GF-D8 (cell line): ENCODE data around the gene SLC4A8.
A peak's percentile ranks its signal among the peaks of the same experiment; 100 is the strongest.

Experiments
- DNase-seq: peaks from one replicate; lab custom pipeline; 2025; lab: John Stamatoyannopoulos, UW

The SLC4A8 gene

DNA sequence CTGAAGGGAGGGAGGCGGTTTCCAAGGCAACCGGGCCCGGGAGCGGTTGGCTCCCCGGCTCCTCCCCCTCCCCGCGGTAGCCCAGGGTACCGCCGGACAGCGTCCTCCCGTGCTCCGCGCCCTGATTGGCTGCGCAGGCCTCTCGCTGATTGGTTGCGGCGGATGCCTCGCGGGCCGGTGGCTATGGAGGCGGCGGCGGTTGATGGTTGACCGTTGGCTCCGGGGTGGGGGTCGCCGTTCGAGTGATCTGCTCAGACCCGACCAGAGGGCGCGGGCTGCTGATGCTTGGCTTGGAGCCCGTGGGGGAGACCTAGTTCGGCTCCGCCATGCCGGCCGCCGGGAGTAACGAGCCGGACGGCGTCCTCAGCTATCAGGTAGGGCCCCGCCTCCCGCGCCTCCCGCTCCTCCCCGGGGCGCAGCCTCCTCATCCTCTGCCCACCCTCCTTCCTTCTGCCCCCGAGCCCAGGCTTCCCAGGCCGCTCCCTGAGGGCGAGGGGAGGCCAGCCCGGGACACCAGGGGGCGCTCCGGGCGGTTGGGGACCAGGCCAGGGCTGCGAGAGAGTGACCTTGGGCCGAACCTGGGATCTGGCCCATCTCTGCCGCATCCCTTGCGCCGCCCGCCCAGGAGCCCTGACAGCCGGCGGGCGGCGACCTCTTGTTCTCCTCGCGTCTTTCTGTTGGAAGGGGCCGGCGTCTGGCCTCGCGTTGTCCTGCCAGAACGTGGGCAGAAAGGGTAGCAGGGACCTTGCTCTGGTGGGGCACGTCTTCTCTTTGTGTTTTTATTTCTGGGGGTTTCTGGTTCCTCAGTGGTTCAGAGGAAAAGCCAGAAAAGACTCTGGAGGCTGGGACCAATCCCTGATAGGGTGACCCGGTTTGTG, at the start of gene SLC4A8:
SLC4A8 (plus strand) TSS at position 170 of the 878 bp plus-strand sequence; CDS start at position 327, 157 bp downstream.
- no peak for DNase-seq

DNA sequence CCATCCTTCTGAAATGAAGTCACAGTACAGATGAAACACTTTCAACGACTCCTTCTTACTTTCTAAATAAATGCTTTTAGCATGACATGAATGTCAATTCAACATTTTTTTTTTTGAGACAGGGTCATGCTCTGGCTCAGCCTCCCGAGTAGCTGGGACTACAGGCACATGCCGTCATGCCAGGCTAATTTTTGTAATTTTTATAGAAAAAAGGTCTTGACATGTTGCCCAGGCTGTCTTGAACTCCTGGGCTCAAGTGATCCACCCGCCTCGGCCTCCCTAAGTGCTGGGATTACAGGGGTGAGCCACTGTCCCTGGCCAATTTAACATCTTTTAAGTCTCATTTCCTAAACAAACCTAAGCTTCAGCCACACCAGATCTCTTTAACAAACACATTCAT, 49.8 kb upstream of the SLC4A8 start:
- DNase-seq, result no peak

DNA sequence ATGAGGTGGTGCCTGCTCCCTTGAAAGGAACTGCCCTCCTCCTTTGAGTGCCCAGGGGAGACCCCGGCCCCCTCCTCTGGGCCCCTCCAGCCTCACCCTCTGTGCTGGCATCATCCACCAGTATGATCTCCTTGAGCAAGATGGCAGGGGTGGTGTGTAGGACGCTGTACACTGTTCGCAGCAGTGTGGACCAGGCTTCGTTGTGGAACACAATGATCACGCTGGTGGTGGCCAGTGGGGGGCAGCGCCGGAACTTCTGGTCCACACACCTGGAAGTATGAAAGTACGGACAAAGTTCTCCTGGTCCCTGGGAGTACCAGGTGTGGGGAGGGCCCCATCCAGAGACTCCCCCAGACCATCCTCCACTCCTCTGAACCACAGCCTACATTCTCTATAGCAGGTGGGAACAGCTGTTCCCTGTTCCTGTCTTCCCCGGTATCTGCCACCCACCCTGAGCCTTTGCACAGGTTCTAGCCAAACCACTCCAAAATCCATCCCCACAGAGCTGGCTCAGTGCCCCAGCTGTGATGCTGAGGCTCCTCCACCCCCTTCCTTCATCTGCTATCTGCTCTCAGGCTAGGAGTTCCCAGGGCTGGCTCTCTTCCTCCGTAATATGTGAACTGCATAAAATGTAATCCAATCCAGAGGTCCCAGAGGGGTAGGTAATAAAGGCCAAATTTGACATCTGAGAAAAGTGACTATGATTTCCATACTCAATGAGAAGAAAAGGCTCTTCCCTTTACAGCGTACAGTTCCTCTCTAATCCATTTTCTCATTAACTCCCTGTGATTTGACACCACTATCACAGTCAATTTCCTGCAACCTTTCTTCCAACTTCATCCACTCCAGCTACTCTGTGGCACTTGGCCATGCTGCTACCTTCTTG, 47.3 kb upstream of the SLC4A8 start:
- no peak for DNase-seq

DNA sequence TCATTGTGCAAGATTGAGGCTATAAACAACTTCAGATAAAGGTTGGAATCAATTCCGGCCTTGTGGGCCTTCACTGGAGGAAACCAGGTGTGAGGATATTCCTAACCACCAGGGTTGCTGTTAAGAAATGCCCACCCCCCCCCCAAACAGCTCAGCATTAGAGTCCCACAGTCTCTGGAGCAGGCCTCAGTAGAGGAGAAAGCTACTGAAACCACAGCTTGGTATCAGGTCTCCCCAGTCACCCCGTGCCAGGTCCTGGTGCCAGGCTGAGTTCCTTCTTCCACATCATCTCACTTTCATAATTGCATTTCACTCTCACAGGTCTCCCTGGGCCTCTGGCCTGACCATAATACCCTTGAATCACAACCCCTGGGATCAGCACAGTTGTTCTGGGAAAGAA, 45.9 kb upstream of the SLC4A8 start:
- no peak for DNase-seq

DNA sequence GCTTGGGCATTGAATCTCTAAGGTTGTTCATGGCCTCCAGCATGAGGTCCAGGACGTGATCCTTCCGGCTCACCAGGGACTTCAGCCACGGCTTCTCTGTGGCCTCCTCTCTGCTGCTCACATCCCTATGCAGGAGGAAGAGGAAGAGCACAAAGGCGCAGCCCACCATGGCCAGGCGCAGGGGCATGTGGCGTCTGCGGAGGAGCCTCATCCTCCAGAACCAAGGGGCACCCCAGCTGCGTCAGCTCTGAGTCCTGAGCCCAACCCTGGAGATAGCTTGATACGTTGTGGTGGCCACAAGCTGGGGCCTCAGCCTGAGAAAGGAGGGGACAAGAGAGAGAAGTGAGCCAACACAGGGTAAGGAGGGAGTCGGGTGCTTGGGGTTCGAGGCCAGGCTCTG, 45.1 kb upstream of the SLC4A8 start:
- no peak for DNase-seq

DNA sequence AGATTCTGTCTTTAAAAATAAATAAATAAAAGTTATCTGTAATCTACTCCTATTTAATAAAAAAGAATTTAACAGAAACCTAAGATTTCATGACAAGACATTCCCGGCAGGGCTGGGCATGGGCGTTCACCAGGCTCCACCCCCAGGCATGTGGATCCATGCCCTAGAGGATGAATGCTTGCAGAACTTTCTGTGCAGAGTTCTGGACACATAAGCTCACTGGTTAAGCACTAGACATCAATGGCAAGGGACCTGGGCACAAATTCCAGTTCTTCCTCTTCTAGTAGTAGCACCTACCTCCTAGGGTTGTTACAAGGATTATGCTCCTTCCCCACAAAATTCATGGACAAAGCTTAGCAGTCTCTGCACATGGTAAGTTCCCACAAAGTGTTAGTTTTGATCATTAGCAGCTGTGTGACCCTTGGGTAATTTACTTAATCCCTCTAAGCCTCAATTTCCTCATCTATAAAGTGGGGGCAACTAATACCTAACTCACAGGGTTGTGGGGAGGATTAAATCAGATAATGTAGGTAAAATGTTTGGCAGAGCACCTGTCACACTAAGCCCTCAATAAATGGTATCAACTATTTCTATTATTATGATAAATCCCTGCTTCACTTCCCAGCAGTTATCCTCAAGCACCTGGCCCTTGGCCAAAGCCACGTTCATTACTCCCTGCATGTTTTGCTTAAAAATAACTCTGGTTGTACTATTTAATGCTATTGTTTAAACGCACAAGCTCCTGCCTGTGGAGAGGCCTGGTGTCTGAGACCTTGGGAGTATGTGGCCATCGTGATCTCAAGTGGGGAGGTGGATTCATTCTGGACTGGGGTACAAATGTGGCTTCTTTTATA, 43.2 kb upstream of the SLC4A8 start:
- DNase-seq, result no peak

DNA sequence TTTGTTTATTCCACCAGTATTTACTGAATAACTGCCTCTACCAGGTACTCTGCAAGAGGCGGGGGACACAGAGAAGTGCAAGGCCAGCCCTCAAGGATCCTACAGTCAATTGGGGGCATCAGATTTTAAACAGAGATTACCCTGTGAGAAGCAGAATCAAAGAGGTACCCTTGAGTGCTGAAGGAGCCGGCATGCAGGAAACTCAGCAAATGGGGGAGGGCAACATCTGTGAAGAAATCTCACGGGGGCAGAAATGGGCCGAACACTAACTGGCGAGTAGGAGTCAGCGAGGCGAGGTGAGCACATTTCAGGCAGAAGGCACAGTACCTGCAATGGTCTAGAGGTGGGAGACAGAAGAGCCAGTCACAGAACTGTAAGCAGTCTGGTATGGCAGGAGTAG, 42.5 kb upstream of the SLC4A8 start:
- no peak for DNase-seq

DNA sequence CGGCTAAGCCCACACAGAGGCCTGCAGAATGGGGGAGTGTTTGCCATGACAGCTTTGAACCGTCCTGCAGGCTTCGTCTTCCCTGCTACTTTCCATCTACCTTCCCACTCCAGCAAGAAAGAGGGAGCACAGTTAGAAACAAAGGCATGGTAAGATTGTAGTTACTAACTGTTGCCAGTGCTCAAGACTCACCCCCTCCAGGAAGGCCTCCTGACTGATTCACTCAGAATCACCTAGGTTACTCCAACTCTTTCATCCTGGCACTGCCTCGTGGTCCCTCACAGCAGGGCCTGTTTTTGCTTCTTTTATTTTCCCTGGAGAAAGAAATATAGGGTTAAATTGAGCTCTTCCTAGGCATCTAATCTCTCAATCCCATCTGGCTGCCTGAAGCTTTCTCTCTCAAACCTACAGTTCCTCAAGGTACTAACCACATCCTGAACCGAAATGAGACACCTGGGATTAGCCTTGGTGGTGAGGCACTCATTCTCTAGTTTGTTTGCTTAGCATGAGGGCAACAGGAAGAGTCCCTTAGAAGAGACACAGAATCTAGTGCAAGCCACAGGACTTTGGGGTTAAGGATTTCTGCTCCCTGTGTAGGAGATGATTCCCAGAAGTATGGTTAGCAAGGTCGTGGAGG, 41.2 kb upstream of the SLC4A8 start:
- no peak for DNase-seq

DNA sequence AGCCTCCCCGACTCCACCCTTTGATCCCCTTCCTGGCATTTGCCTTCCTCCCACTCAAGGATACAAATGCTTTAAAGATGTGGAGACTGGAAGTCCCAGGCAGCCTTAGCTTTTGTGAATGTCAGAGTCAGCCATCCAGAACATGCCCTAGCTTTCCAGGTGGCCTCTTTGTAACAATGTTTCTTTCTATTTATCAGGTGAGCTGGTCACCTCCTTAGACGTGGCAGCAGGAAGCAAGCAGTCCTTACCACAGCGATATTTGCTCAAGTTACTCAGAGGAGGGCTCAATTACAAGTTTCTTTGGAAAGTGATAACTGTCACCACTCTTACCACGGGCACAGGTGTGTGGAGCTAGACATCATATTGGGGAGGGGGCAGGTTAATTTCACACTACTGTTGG, 38.3 kb upstream of the SLC4A8 start:
- no peak for DNase-seq

DNA sequence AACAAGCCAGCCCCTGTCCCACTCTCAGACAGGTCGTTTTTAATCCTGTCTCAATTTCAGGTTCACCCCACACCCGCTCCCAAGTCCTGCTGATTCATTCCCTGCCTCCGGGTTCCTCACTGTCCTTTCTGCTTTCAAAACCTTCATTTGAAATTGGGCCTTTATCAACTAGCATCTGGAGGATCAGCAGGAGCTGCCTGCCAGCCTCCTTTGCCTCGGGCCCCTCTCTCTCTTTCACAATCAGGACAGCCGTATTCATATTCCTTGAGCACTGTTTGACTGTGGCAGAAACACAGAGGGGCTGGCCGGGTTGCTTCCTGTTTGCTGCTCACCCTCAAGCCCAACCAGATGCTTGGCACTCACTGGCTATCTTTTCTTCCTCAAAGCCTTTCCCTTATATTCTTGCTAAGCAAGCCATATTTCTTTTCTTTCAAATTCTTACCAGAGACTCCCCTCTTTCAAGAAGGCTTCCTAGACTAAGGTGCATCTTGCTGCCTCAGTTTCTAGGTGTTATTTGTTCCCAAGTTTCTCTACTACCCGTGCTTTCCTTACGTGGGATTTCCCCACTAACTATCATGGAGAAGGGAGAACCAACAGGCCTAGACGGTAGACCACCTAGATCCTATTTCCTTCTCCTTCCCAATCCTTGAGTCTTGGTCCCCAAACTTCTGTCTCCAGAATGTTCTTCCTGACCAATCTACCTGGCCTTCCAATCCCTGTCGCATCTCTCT, 36.4 kb upstream of the SLC4A8 start:
- no peak for DNase-seq

DNA sequence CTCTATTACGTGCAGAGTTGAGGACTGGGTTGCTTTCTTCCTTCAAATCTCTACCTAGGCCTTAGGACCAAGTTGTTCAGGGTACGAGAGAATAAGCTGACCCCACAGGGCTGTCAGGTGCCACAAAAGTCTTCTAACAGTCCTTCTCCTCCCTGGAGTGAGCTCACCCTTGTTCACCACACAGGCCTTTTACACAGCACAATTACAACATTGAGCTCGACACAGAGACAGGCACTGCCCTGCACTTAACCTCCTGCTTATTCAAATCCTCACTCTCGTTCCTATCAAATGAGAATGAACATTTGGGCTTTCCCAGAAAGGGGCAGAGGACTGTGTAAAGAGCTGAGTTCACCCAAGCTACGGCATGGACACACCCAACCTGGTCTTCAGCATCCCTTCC, 35.8 kb upstream of the SLC4A8 start:
- no peak for DNase-seq

DNA sequence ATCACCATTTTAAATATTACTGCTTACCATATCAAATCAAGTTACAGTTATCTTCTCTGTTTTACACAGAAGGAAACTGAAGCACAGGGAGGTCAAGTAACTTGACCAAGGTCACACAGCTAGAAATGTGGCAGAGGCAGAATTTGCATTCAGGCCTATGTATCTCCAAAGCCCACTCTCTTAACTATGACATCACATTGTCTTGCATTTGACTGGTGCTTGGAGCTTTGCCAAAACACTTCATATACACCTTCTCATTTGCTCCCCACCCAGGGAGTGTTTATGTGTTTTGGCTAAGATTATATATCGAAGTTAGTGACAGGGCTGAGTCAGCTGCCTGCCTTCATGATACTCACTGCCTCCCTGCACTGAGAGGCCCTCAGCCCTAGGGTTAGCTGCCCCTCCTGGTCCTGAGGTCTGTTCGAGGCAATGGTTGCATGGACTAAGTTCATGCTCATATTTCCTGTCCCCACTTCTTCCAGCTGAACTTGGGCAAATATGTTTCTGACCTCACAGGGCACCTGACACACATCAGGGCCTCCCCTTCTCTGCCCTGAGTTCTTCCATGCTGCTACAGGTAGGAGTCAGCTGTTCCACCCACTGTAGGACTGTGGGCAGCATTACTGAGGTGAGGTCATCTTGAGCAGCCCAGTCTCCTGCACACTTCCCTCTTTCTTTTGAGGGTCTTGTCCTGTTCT, 35.2 kb upstream of the SLC4A8 start:
- no peak for DNase-seq

DNA sequence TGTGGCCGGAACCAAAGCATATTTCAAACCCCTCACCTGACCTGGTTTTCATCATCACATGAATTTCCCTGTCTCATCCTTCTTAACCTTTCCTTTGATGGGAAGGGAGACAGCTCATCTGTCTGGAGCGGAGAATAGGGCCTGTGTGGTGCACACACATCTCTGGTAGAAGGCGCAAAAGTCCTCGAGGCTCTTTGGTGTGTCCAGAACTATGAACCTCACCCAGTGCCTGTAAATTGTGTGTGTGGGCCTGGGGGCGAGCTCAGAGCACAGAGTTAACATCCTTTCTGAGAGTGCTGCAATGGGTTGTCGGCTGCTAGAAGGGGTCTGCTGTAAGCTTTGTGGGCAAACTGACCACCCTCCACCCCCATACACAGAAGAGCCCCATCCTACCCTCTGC, 34.2 kb upstream of the SLC4A8 start:
- DNase-seq, result no peak

DNA sequence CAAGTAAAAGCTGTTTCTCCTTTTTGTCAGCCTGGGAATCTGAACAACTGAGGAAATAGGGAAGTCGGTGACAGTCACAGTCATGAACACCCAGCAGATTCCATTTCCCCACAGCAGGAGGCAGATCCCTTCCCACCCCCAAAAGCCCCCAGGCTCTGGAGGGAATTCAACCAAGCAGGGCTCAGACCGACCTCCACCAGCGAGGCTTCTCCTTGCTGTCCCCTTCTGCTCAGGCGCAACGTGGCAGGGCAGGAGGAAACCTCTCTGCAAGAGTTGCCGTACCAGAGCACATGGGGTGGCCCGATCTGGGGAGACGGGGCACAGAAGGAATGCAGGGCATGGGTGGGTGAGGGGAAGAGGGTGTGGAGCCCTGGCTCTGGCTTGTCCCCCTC, 33.7 kb upstream of the SLC4A8 start:
- no peak for DNase-seq

DNA sequence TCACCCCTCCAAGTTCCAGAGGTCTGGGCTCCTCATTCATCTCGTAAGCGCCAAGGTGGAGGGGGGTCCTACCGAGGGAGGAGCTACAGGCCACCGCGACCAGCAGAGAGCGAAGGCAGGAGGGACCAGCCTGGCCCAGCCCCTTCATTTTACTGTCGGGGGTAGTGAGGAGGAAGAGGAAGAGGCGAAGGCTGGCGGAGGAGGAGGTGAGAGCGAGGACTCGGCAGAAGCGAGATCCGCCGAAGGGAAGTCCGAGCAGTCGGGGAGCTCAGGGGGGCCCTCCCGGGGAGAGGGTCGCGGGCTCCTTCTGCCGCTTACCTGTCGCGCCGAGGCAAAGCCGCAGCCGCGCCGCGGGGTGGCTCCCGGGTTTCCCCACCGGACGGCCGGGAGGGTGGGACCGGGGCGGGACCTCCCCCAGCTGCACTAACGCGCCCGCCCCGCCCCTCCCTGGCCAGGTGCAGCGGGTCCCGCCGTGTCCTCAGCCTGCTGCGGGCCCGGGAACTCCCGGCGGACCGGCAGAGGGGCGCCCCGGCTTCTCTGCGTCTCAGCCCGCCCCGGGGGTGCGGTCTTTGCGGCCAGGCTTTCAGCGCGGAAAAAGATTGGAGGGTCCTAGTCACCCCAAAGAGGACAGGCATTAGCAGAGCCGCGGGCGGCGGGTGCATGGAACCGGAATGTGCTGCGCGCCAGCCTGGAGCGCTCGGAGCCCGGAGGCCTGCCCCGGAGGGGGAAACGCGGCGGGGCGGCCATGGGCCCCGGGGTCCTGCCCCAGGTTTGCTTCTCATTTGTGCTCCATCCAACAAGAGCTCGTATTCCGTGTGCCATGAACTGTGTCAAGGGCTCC, 33.1 kb upstream of the SLC4A8 start, which contains the start of gene GALNT6:
GALNT6 (minus strand) TSS at position 124 of the 841 bp plus-strand sequence. CDS start 11,625 bp downstream, outside the sequence.
- DNase-seq, result peak; percentile 30

DNA sequence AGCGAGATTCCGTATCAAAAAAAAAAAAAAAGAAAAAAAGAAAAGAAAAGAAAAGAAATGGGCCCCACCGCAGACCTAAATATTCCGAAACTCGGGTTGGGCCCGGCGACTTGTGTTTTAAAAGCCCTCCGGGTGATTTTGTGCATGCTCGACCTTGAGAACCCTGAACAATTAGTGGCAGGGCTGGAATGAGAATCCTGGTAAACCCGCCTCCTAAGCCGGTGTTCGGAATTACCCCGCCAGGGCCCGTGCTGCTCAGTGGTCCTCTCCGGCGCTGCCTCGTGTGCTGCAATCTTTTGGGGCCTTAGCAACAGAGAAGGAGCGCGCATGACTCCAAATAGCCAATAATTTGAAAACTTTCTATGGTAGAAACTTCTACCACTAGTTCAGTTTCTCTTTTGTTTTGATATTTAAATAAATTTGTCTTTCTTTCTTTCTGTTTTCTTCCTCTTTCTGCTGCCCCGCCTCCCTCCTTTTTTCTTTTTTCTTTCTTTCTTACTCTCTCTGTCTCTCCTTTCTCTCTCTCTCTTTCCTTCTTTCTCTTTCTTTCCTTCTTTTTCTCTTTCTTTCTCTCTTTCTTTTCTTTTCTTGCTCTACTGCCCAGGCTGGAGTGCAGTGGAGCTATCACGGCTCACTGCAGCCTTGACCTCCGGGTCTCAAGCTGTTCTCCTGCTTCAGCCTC, 31.9 kb upstream of the SLC4A8 start:
- no peak for DNase-seq

DNA sequence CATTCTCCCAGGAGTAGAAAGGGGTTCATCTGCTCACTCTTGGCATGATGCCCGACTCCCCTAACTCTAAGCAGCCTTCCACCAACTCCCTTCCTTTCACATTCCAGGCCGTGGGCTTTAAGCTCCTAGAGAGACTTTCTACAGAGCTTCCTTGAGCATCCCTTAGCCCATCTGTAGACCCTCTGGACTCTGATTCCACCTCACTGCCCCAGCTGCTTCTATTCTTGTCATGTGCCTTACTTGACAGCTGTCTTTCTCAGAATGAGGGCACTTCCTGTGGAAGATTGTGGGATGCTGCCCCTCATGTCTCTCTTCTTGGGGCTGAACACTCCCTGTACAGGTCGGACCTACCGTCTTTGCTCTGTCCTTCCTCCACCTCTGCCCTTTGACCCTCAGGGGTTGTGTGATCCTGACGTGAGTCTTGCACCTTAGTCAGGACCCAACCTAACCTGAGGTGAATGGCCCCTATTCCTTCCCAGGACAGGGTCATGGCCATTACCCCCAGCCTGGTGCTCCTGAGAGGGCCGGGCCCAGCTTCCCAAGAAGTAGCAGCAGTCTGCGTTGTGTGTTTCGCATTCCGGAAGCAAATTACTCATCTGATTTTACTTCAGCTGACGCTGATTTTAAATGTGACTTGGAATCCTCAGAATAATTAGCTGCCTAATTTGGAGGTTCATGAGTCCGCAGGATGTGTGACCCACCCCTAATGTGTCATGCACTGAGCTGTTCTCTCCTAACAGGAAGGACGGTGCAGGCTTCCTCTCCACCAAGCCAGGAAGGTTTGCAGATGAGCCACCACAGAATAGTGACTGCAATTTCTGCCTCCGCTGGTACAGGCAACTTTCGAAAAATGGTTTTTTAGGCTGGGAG, 30.7 kb upstream of the SLC4A8 start:
- DNase-seq, result no peak
